Activated T-cell treated with anti-CD3 and anti-CD28 coated beads, Interleukin-2, amount 50 U/mL, for 1 hour (primary cell): ENCODE data around the gene ZCCHC2.
A peak's percentile ranks its signal among the peaks of the same experiment; 100 is the strongest.

Source experiments
- DNase-seq: peaks from one replicate; pipeline ENCODE4 v3.0.0-alpha.2; 2020

ZCCHC2 gene

DNA sequence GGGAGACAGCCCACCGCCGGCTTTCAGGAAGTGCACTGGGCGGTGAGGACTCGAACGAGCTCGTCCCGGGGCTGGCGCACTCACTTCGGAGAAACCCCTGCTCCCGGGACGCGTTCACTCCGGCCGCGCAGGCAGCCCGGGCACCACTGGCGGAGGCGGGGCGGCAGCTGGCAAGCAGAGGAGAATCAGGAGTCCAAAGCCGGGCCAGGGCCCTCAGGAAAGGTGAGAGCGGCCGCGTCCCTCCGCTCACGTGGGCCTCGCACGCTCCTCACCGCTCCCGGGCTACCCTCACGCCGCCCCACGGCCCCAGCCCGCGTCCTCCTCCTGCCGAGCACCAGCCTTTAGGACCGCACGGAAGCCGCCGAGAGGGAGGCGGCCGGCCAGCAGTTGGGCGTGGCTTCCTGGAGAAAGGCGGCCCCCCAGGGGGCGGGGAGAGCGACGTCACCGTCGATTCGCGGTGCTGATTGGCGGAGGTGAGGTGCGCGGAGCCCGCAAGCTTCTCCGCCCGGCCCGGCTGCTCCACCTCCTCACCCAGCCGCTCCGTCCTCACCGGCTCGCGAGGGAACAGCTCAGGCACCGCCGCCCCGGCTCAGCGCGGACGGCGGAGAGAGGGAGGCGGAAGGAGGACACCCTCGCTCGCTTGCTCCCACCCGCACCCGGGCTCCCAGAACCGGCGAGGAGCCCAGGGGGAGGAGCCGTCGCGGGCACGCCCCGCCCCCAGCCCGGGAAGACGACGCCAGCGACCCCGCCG, at the start of gene ZCCHC2:
TSS of gene ZCCHC2 (plus strand) at position 522 of the 751 bp plus-strand sequence. CDS start 400 bp downstream, outside the sequence.
- peak; percentile 100 for DNase-seq

DNA sequence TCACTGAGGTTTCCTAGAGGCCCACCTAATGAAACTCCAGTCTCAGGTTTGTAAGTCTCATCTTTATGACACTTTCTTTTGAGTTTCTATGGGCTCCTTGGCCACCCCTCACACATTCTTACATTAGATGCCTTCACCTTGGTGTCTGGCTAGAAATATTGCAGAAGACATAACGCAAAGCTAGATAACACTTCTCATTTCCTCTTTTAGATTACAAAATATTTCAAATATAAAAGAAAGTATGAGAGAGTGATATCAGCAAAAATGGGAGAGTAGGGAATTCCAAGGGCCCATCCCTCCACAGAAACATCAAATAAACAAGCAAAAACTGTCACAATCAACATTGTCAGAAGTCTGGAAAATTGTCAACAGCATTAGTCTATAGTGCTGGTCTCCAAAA, 43.3 kb upstream of the ZCCHC2 start:
- DNase-seq: no peak

DNA sequence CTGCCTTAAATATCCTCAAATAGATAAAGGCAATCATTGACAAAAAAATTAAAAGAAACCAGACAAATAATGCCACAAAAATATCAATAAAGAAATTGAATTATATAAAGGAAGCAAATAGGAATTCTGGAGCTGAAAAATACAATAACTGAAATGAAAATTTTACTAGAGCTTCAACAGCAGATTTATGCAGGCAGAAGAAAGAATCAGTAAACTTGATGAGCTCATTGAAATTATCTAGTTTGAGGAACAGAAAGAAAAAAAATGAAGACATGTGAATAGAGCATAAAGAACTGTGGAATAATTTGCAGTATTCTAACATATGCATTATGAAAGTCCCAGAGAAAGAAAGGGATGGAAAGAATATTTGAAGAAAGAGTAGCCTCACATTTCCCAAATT, 41.9 kb upstream of the ZCCHC2 start:
- DNase-seq: no peak

DNA sequence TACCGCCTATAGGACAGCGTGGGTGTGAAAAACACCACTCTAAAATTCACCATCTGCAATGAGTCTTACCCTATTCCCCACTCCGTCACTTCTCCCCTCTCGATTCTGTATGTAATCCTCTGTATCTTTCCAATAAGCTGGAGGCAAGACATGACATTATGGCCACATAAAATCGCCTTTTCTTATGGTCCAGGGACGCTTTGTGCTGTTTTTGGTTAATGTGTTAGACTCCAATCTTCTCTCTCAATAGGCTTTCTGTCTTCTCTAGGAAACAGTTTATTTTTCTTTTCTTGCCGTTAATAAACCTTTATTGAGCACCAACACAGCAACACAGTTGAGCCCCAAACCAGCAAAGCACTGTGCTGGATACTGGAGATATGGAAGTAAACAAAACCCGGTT, 37.9 kb upstream of the ZCCHC2 start:
- no peak for DNase-seq

DNA sequence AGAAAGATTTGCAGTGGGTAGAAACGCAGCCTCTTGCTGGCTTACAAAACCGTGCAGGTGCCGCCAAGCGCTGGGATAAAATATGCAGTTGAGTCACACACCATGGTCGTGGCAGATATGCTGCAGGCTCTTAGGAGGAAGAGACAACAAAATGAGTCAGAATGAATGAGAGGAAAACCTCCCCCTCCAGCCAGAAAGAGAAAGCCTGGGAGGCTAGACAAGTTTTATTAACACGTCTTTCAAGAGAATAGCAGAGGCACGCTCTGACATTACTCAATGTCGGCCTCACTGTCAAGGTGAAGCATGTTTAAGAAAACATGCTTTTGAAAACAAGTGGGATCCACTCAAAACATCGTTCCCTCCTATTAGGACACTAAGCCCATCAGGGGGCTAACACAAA, 37.1 kb upstream of the ZCCHC2 start:
- no peak for DNase-seq

DNA sequence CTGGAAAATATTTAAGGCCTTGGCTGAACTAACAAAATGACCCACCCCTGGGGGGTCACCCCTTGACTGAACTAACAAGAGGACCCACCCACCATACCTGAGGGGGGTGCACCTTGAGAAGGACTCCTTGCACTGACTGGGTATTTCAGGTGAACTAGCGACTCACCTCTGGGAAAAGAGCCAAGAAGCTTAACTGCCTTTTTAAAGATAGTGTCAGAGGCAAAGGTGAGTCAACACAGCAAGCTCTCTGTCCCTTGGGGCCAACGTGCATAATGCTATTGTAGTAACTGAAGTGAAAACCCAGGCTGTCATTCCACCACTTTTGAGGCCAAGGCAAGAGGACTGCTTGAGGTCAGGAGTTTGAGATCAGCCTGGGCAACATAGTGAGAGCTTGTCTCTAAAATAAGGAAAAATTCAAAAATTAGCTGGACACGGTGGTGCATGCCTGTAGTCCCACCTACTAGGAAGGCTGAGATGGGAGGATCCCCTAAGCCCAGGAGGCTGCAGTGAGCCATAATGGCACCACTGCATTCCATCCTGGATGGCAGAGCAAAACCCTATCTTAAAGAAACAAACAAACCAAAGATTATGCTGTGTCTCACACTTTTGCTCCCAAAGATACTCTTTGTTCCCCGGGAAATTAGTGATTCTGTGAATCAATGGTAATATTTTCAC, 36.4 kb upstream of the ZCCHC2 start:
- no peak for DNase-seq

DNA sequence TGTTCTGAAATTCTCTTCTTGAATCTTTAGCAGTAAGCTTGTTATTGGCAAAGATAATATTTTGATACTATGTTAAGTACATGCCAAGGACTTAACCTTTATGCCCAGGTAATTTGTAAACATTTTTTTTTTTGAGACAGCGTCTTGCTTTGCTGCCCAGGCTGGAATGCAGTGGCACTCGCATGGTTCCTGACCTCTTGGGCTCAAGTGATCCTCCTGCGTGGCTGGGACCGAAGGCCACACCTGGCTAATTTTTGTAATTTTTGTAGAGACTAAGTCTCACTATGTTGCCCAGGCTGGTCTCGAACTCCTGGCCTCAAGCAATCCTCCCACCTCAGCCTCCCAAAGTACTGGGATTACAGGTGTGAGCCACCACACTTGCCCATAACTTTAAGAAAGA, 35.7 kb upstream of the ZCCHC2 start:
- no peak for DNase-seq

DNA sequence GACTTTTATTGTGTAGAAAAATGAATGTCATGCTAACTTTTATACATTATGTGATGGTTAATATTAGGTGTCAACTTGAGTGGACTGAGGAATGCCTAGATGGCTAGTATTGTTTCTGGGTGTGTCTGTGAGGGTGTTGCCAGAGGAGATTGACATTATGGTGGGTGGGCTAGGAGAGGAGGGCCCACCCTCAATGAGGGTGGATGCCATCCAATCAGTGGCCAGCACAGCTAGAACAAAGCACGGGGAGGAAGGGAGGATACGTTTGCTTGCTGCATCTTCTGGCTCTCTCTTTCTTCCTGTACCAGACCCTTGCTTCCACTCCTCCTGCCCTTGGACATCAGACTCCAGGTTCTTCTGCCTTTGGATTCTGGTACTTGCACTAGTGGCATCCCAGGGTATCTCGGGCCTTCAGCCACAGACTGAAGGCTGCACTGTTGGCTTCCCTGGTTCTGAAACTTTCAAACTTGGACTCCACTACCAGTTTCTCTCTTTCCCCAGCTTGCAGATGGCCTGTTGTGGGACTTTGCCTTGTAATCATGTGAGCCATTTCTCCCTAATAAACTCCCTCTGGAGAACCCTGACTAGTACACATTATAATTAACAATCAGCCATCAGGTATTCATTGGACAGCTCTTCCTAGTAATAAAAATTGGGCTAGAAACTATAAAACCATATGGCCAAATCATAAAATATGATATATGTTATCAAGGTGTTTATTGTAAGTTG, 31.7 kb upstream of the ZCCHC2 start:
- DNase-seq: no peak

DNA sequence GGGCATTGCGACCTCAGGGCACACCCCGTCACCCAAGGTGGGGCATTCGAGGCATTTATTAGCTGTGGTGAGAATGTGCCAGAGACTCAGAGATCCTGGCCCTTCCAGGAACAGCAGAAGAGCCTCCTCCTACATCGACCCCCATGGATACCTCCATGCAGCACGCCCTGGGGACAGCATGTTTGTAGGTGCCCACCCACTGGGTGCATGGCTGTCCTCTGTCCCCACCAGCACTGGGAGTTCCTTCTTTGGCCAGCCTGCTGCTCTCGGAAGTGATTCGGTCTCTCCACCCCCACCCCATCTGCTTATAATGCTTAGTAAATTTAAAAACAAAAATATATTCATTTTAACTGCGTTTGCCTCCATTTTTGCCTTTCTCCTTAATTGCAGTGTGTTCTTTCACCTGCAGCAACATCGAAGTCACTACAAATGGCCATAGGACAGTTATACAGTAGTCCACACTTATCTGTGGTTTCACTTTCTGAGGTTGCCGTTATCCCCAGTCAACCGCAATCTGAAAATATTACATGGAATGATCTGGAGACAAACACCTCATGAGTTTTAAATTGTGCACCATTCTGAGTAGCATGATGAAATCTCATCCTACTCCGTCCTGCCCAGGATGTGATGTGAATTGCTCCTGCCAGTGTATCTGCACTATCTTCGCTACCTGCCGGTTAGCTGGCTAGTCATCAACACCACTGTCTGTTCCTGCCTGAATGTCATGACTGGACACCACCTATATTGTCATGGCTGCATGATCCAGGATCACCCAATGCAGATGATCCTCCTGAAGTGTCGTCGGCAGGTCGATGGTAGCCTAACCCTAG, 29.6 kb upstream of the ZCCHC2 start:
- no peak for DNase-seq

DNA sequence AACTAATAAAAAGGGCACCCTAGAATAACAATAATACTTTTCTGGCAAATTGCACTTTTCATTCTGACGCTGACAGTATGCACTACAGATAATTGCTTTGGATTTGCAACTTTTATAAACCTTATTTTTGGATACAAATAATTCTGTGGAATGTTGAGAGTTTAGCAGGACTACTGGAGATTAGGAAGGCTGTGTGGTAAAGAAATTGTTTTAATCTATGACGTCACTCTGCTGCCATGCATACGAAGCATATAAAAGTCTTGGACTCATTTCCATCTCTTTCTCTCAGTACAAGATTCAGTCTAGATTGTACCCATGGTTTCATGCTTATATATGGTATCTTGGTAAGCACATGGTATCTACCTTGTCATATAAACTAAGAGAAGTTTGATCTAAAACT, 28.1 kb upstream of the ZCCHC2 start:
- no peak for DNase-seq

DNA sequence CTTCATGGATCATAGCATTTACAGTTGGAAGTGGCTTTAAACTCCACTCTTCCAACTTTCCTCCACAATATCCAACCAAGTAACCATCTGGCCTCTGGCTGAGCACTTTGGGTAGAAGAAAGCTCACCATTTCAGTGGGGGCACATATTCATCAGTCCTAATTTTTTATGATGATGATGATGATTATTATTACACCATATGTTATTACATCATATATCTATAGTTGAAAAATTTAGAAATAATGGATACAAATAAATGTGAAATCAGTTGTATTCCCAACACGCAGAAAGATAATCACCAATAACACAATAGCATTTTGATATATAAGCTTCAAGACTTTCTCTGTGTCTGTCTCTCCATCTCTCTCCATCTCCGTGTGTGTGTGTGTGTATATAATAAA, 26.6 kb upstream of the ZCCHC2 start:
- no peak for DNase-seq

DNA sequence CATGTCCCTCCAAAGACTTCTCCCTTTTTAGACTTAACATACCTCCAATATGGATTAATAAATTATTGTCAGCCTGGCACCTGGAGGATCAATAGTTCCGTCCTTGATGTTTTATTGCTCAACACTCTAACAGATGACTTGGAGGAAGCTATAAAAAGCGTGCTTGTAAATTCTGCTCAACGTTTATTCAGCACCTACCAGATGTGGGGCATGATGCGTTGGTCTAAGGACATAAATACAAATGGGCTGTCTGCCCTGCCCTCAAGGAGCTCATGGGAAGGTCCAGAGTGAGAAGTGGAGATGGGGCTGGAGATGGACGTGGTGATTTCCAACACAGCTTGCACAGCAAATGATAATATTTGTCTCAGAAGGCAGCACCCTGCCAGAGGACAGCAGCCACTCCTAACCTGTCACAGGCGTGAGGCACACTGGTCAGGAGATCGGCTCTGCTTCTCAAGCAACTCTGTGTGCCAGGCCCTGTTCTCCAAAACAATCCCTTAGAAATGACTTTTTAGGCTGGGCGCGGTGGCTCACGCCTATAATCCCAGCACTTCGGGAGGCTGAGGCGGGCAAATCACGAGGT, 25.5 kb upstream of the ZCCHC2 start:
- DNase-seq: no peak

DNA sequence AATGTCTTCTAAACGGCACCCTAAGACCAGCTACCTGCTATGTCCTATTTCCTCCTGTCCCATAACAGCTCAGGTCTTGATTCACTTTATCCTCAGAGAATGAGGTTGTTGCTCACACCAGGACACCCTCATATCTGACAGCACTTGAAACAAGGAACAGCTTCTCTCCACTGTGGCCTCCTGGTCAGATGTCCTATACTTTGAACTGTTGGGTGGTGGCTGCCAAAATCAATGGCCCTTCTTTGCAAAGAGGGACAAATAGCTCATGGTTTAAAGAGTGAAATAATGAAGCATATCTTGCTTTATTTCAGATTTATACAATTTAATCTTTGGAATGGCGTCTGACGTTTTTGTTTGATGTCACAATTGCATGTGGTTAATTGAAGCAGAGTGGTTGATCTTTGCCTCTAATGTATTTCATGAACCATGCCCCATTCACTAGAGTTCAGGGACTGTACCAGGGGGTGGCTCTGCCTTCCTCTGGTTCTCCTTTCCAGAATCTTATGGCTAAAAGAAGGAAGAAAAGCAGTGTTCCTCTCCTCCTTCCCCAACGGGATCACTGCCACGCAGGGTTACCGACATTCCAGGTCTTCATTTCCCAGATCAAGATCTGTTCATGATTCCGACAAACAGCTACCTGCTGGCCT, 24.1 kb upstream of the ZCCHC2 start:
- DNase-seq: no peak

DNA sequence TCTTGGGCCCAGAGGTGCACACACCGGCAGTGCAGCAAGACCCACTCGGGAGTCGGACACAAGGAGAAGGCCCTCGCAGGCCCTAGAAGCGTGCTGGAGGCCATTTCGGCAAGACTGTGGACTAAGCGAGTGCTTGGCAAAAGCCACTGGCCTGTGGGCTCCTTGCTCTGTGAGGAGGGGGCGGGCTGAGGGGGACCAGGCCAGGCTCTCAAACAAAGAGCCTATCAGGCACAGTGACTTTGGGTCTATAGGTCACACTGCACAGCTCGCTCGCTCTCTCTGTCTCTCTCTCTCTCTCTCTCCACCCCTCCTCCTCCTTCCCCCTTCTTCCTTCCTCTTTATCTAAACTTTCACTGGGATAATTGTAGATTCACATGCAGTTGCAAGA, 23.6 kb upstream of the ZCCHC2 start:
- no peak for DNase-seq

DNA sequence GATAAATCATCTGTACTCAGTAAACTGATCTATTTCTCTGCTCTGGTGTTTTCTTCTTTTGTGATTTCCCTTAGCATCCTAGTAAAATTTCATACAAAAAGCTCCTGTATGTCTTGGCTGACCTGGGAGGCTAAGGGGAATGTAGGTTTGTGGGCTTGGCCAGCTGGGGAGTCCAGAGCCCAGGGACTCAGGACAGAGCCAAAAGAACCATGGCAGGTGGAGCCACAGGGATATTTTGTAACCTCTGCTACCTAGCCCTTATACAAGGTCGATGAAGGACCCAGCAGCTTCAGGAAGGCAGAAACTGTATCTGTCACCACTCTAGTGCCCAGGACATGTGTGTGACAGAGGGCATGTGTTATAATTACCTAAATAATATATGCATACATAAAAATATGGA, 22.7 kb upstream of the ZCCHC2 start:
- DNase-seq: no peak

DNA sequence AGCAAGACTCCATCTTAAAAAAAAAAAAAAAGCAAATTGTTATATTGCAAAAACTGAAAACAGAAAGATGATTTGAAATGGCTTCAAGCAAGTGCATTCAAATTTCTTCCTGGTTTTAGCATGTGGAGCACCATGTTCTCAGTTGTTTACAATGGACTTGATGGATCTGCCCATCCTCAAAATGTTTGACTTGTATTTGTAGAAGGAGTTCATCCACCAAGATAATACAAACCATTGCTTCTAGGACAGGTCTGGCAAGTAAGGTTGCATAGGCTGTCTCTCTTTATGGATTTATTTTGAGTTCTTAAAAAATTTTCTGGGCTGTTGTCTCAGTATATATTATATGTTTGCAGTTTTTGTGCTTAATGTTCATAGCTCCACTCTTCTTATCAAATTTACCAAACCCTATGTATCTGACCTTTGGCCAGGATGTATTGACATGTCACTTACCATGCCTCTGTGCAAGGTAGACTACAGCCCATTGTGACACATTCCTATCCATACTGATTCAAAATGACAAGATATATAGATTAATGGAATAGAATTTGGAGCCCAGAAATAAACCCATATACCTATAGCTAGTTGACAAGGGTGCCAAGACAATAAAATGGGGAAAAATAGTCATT, 21.7 kb upstream of the ZCCHC2 start:
- DNase-seq: no peak

DNA sequence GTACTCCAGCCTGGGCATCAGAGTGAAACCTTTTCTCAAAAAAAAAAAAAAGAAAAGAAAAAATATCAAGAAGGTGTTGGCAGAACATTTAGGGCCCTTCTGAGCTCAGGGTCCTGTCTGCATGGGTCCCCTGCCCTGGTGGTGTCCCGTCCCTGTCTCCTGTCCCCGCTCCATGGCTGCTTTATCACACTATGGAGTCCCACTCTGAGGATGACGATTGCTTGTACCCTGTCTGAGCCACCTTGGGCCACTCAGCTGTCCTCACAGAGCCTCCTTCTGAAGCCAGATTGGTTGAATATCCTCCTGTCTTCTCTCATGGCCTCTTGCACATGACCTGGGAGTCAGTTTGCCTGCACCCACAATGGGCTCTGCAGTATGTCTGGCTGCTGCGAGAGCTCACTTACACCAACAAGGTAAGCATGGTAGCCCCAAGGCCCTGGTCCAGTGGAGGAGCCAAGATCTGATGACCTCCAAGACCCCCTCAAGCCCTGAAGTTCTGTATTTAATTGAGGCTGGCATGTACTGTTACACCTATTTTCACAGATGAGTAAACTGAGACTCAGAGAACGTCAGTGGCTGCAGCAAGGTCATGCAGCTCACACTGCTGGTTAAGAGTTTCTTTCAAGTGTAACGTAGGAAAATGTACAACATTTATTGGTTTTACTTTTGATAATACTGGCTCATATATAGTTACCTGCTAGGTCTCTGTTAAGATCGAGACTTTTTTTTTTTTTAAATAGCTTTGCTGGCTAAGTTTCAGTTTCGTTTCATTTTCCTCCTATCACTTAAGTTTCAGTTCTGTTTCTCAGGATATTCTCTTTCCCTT, 16.9 kb upstream of the ZCCHC2 start:
- DNase-seq: peak; percentile 35

DNA sequence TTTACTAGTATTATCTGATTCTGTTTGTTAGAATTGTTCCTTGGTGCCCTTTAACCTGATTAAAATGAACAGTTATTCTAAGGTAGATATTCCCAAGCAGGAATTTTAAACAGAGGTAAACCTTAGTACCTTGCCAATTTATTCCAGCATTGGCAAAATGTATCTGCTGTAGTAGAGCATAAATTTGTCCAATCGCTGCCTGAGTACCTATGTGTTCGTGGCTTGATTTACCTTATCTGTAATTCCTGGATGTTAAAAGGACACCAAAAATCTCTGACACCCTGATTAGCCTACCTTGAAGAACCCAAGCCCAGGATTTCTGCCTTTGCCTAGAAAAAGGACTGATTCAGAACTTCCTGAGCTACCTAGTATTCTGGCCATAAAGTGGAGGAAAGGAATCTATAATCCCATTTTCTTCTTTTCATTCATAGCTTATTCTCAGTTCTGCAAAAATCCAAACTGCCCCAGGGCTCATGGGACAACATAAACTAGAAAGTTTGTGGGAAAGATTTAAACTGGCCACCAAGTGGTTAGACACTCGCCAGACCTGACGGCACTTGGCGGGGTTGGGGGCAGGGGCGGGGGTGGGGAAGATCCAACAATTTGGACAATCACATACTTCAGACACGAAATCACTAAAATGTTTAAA, 16.2 kb upstream of the ZCCHC2 start:
- no peak for DNase-seq

DNA sequence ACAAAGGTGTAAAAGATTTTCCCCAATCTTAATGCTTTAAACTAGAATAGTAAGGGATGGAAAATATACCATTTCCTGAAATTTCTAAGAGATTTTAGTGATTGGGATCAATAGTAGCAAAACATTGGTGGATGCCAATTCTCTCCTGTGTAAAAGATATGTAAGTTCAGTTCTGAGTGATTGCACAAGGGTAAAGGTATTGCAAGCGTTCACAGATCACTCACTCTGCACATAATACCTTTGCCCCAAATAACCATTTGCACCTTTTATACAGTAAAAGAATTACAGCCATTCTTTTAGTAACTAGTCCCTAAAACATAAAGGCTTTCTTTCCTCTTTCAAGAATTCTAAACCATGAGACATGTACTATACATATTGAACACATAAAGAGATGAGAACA, 13.0 kb upstream of the ZCCHC2 start:
- no peak for DNase-seq

DNA sequence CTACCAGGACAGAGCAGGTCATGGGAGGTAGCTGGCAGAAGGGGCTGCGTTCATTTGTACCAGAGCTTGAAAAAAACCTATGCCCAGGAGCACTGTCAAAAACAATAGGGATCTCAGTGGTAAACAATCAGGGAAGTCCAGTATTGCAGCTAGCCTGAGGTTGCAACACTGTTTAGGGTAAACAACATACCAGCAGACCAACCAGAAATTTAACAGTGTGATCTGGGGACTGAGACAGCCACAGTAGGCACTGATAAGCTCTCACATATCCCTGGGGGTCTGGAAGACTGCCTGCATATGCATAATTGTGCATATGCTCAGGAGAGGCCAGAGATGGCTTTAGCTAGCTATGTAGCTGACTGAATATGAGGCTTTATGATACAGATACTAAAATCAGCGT, 12.0 kb upstream of the ZCCHC2 start:
- DNase-seq: no peak
